ENCODE data around the gene RAB36. TPM values are rescaled to one million over a fixed set of nuclear protein-coding genes. Genes with fewer than 3 reads are reported as not detected.
A peak's percentile ranks its signal among the peaks of the same experiment; 100 is the strongest.

The RAB36 gene
- polyA plus RNA-seq, 1 donor (not counting 4 experiments of a cell fraction or from before 2014, with no cell fraction given): 1.9 TPM

DNA sequence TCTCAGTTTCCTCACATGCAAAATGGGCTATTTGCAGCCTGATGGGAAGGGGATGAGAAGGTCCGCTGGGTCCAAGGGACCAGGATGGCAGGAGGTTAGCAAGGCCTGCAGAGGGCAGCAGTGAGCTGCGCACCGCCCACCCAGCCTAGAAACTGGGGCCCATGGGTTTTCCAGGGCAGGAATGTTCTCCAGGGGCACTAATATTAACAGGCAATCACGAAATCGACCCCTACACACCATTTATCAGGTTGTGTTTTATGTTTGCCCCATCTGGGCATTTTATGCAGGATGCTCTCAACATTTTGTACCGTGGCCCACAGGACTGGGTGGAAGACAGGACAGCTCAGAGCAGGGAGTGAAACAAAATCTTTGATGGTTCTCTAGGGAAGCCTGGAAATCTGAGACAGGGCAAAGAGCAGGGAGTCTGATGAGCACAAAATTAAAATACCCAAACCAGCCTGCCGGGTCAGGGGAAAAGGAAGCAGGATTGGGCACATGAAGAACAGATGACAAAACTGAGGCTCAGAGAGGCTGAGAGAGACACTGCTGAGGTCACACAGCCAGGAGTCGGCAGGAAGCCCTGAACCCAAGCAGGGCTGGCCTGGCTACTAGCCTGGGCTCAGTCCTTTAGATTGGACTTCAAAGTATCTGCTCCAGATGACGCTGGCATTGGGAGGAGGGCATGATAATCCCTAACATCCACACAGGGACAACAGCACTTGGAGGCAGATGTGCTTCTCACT lies 33.4 kb downstream of the RAB36 start:
- DNase-seq (ENCODE audit: low read depth, low spot score) (no peak), FAIRE-seq (peak; percentile 52)
- TF ChIP-seq, protein P1, sequence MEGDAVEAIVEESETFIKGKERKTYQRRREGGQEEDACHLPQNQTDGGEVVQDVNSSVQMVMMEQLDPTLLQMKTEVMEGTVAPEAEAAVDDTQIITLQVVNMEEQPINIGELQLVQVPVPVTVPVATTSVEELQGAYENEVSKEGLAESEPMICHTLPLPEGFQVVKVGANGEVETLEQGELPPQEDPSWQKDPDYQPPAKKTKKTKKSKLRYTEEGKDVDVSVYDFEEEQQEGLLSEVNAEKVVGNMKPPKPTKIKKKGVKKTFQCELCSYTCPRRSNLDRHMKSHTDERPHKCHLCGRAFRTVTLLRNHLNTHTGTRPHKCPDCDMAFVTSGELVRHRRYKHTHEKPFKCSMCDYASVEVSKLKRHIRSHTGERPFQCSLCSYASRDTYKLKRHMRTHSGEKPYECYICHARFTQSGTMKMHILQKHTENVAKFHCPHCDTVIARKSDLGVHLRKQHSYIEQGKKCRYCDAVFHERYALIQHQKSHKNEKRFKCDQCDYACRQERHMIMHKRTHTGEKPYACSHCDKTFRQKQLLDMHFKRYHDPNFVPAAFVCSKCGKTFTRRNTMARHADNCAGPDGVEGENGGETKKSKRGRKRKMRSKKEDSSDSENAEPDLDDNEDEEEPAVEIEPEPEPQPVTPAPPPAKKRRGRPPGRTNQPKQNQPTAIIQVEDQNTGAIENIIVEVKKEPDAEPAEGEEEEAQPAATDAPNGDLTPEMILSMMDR (optimal IDR thresholded peaks at IDR 0.05 in 1 of 3, IDR thresholded peaks at IDR 0.05 in 1 of 3, conservative IDR thresholded peaks at IDR 0.05 in 1 of 3; ENCODE audit: extremely low read depth in 1 of 3, insufficient read depth in 2 of 3, low read length in 3 of 3): peak; percentile 96 to 97 (median 97)
- TF ChIP-seq EZH2 (IDR thresholded peaks at IDR 0.05; ENCODE audit: low read length): no peak
- peaks cover 18% of the 10 kb centered on the region for H4K20me1 ChIP-seq (ENCODE audit: control insufficient read depth, extremely low read depth, insufficient read depth, low read length)
- peaks cover 3% of the 10 kb centered on the region for H3K9me1 ChIP-seq (ENCODE audit: control insufficient read depth, extremely low read depth, insufficient read depth, low read length)
- dilution Hi-C loops (cut with MboI; ENCODE audit: extremely low pct_ligation_motif_present, low sequenced_read_pairs): no loop called here
- peaks cover 32% of the 10 kb centered on the region for H3K4me1 ChIP-seq (ENCODE audit: control insufficient read depth, extremely low read depth, insufficient read depth, low read length)
- H2AFZ ChIP-seq (ENCODE audit: control insufficient read depth, low read length): no peak overlapping the region
- no peak overlapping the region for H3K27ac ChIP-seq (ENCODE audit: control insufficient read depth, insufficient read depth, low read length)
- H3K9me3 ChIP-seq (ENCODE audit: control insufficient read depth, low read depth, low read length): peaks cover 3% of the 10 kb centered on the region
- no peak overlapping the region for H3K4me3 ChIP-seq (ENCODE audit: control insufficient read depth in 2 of 3, extremely low read depth in 1 of 3, insufficient read depth in 2 of 3, low read depth in 1 of 3, low read length in 3 of 3)
- H3K4me2 ChIP-seq (ENCODE audit: control insufficient read depth, extremely low read depth, insufficient read depth, low read depth, low read length): no peak overlapping the region
- no peaks in the 10 kb centered on the region for H3K27me3 ChIP-seq (ENCODE audit: control insufficient read depth, extremely low read depth, insufficient read depth, low read length)
- no peak overlapping the region for H3K9ac ChIP-seq (ENCODE audit: control insufficient read depth, extremely low read depth, insufficient read depth, low read length)
- H3K36me3 ChIP-seq (ENCODE audit: control insufficient read depth in 2 of 2, extremely low read depth in 1 of 2, insufficient read depth in 2 of 2, low read length in 2 of 2): peaks cover 0 to 11% of the 10 kb centered on the region in 2 experiments
- peaks cover 29% of the 10 kb centered on the region for H3K79me2 ChIP-seq (ENCODE audit: control insufficient read depth, insufficient read depth, low read length)

DNA sequence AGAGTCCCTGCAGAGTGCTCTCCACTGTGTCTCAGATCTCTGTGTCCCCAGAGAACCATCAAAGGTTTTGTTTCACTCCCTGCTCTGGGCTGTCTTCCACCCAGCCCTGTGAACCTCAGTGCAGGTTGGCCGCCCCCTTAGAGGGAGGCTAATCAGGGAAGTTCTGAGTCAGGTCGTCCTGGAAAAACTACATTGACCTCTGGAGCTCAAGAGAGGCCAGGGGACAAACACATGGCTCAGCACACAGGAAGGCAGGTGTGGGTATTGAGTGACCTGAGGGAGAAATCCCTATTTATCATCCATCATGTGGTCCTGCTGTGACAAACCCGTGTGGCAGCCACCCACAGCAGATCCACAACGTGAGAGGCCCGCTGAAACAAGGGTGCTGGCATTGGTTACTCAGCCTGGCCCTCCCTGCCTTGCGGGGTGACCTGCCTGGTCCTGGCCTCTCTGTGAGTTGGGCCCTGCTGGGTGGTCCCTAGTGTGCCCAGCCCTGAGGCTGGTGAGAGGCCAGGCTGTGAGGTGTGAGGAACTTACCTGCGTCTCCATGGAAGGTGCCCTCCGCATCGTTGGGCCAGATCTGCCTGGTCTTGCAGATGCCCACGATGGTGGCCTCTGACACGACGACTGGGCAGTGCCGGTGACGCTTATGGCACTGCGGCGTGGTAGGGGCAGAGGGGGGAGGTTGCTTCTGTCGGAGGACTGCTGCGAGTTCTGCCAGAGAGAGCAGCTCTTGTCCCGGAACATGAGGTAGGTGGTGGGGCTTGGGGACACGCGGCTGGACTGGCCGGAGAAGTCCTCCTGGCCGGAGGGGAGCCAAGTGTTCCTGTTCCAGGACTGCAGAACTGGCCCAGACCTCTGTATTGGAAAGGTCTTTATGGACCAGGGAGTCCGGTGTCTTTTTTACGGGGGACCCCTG lies 34.4 kb downstream of the RAB36 start:
- DNase-seq (ENCODE audit: low read depth, low spot score) (no peak), FAIRE-seq (no peak)
- Histone ChIP-seq H3K4me1 (ENCODE audit: control insufficient read depth, extremely low read depth, insufficient read depth, low read length) (peaks cover 38% of the 10 kb centered on the region), H3K9me3 (ENCODE audit: control insufficient read depth, low read depth, low read length) (peaks cover 3% of the 10 kb centered on the region), H3K36me3 (ENCODE audit: control insufficient read depth in 2 of 2, extremely low read depth in 1 of 2, insufficient read depth in 2 of 2, low read length in 2 of 2) (peaks cover 1 to 19% of the 10 kb centered on the region in 2 experiments), H3K27ac (ENCODE audit: control insufficient read depth, insufficient read depth, low read length) (no peak overlapping the region), H2AFZ (ENCODE audit: control insufficient read depth, low read length) (peak overlapping the region; percentile 75), H3K9ac (ENCODE audit: control insufficient read depth, extremely low read depth, insufficient read depth, low read length) (peak overlapping the region; percentile 47), H3K4me2 (ENCODE audit: control insufficient read depth, extremely low read depth, insufficient read depth, low read depth, low read length) (peak overlapping the region; percentile 85), H3K27me3 (ENCODE audit: control insufficient read depth, extremely low read depth, insufficient read depth, low read length) (no peaks in the 10 kb centered on the region), H3K9me1 (ENCODE audit: control insufficient read depth, extremely low read depth, insufficient read depth, low read length) (peaks cover 8% of the 10 kb centered on the region), H4K20me1 (ENCODE audit: control insufficient read depth, extremely low read depth, insufficient read depth, low read length) (peaks cover 24% of the 10 kb centered on the region), H3K4me3 (ENCODE audit: control insufficient read depth in 2 of 3, extremely low read depth in 1 of 3, insufficient read depth in 2 of 3, low read depth in 1 of 3, low read length in 3 of 3) (peak overlapping the region; percentile 32 to 56 (median 51)), H3K79me2 (ENCODE audit: control insufficient read depth, insufficient read depth, low read length) (peaks cover 39% of the 10 kb centered on the region)
- TF ChIP-seq, protein P1 (optimal IDR thresholded peaks at IDR 0.05 in 1 of 3, IDR thresholded peaks at IDR 0.05 in 1 of 3, conservative IDR thresholded peaks at IDR 0.05 in 1 of 3; ENCODE audit: extremely low read depth in 1 of 3, insufficient read depth in 2 of 3, low read length in 3 of 3): no peak
- TF ChIP-seq EZH2 (IDR thresholded peaks at IDR 0.05; ENCODE audit: low read length): no peak
- dilution Hi-C loops (cut with MboI; ENCODE audit: extremely low pct_ligation_motif_present, low sequenced_read_pairs): no loop called here

Measured in keratinocyte (primary cell).